Hepatic stellate cell (primary cell): ENCODE data around the gene MORN3.
"Not testable (repeated sequence)": the region's sequence is repeated elsewhere in the genome, so short reads cannot be mapped to it uniquely, and the experiment has no call there.

Experiments used
- DNase-seq: peaks from one replicate; pipeline ENCODE4 v3.0.0; 2011; ENCODE audit warnings: low spot score

Gene MORN3, protein sequence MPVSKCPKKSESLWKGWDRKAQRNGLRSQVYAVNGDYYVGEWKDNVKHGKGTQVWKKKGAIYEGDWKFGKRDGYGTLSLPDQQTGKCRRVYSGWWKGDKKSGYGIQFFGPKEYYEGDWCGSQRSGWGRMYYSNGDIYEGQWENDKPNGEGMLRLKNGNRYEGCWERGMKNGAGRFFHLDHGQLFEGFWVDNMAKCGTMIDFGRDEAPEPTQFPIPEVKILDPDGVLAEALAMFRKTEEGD

DNA sequence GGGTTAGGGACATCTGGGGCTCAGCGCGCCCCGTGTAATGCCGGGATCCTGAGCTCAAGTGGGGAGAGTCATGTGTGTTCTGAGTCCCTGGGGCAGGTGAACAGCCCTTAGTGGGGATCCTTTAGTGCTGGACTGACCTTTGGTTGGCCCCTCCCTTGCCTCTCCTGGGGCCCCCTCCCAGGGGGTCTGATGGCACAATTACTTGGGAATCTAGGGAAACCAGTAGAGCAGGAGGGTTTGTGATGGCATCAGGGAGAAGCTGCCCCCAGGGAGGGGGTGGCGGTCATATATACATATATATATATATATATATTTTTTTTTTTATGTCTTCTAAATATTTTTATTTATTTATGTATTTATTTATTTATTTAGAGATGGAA lies at the start of gene MORN3:
TSS of gene MORN3 (minus strand) at position 134 of the 380 bp plus-strand sequence. CDS start 171 bp downstream, outside the sequence.
- DNase-seq: no peak

DNA sequence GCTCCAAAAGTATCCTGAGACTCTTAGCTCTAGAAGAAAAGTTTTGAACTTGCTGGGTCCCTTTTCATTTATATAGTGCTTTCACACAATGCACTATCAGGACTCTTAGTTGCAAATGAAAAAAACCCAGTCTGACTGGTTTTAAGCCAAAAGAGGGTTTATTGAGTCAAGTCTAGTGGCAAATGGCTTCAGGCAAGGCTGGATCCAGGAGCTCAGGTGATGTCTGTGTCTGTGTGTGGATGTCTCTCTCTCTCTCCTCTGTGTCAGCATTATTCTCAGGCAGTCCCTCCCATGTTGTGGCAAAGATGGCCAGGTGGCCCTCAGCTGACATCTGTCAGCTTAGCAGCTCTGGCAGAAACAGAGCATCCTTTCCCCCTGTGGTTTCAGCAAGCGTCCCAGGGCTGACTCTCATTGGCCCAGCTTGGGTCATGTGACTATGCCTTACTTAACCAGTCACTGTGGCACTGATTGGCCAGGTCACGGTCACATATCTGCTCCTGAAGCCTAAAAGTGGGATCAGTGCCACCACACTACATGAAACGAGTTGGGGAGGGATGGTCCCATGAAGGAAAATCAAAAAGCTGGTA lies 49.3 kb upstream of the MORN3 start:
- no peak for DNase-seq

GRCh38 chr12:121717041-121717699 lies 47.7 kb upstream of the MORN3 start:
- DNase-seq: no peak

DNA sequence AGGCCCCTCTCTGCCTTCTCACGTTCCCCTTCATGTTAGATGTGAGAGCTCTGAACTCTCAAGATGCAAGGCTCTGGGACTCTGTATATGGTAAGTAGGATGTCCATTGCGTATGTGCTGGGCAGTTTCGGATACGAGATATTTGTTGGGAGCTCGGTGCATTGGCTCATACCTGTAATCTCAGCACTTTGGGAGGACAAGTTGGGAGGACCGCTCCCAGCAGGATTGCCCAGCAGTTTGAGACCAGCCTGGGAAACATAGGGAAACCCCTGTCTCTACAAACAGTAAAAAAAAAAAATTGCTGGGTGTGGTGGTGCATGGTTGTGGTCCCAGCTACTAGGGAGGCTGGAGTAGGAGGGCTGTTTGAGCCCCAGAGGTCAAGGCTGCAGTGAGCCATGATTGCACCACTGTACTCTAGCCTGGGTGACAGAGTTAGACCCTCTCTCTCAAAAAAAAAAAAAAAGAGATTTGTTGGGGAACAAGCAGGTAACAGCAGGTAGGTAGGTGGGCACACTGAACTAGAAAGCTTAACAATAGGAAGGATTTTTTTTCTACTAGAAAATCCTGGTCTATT lies 46.5 kb upstream of the MORN3 start:
- DNase-seq: no peak

GRCh38 chr12:121715055-121715454 lies 45.6 kb upstream of the MORN3 start:
- DNase-seq: not testable (repeated sequence)

GRCh38 chr12:121713793-121714192 lies 44.3 kb upstream of the MORN3 start:
- DNase-seq: no peak

- peak; percentile 33 for DNase-seq
Observed at GRCh38 chr12:121713257-121713777, 43.9 kb upstream of the MORN3 start.

- DNase-seq: peak; percentile 85
Observed at GRCh38 chr12:121712461-121713256, 43.2 kb upstream of the MORN3 start, which contains the start of gene TMEM120B. Gene TMEM120B (plus strand): TSS chr12:121712752. CDS start chr12:121712896, 144 bp downstream.

GRCh38 chr12:121712190-121712460 lies 42.7 kb upstream of the MORN3 start:
- peak; percentile 26 for DNase-seq

- DNase-seq: no peak
Observed at GRCh38 chr12:121711361-121712189, 42.1 kb upstream of the MORN3 start.

DNA sequence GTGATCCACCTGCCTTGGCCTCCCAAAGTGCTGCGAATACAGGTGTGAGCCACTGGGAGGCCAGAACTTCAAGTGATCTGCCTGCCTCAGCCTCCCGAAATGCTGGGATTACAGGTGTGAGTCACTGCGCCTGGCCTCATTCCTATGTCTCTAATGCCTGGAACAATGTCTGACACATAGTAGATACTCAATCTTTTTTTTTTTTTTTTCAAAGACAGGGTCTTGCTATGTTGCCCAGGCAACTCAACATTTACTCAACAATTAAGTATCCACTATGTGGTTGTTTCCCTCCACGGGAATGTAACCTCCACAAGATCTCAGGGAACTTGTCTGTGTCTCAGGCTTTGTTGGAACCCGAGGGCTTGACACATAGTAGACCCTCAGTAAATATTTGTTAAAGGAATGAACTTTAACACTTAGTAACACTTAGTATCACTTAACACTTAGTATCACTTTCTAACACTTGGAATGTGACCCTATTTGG lies 40.1 kb upstream of the MORN3 start:
- DNase-seq: peak; percentile 24

GRCh38 chr12:121709064-121709424 lies 39.6 kb upstream of the MORN3 start:
- not testable (repeated sequence) for DNase-seq

DNA sequence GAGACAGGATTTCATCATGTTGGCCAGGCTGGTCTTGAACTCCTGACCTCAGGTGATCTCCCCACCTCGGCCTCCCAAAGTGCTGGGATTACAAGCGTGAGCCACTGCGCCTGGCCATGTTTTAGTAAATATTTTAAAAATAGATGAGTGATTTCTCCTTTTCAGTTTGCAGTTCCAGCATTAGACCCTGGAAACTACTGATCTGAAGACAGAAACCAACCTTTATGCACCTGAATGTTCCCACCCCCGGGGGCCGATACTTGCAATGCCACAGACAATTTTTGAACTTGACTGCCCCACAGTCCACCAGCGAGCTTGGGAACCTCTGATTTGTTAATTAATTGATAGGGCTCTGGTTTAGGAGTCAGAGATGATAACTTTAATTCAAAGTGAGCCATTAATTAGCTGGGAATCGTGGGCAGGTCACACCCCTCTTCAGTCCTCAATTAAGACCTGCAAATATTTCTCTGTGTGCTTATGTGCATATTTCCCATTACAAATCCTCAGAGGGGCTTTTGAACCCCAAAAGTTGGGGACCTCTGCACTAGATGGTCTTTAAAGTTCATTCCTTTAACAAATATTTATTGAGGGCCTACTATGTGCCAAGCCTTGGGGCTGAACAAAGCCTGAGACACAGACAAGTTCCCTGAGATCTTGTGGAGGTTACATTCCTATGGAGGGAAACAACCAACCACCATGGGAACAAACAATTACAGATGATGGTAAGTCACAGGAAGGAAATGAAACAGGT lies 39.0 kb upstream of the MORN3 start:
- DNase-seq: no peak

GRCh38 chr12:121705514-121705913 lies 36.1 kb upstream of the MORN3 start:
- DNase-seq: no peak

- no peak for DNase-seq
Observed at GRCh38 chr12:121702944-121703343, 33.5 kb upstream of the MORN3 start.

- DNase-seq: no peak
Observed at GRCh38 chr12:121701667-121702277, 32.3 kb upstream of the MORN3 start.

GRCh38 chr12:121697861-121698260 lies 28.4 kb upstream of the MORN3 start:
- DNase-seq: not testable (repeated sequence)

DNA sequence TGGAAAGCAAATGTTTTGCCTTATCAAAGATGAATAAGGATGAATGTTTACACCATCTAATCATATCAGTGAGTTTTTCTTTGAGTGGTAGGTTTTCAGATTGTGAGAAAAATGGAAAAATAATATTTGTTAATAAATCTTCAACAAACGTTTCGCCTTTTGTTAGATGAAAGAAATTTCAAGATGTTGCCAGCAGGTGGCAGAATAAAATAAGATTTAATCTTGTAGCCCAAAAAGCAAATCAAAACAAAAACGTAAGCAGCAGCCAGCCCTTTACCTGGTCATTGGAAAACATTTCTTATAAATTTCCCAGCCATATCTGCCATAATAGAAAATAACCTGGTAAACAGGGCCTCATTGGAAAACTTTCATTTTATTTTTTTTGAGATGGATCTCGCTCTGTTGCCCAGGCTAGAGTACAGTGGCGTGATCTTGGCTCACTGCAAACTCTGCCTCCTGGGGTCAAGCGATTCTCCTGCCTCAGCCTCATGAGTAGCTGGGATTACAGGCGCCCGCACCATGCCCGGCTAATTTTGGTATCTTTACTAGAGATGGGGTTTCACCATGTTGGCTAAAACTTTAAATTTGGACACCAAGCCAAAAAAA lies 27.7 kb upstream of the MORN3 start:
- peak; percentile 52 for DNase-seq

DNA sequence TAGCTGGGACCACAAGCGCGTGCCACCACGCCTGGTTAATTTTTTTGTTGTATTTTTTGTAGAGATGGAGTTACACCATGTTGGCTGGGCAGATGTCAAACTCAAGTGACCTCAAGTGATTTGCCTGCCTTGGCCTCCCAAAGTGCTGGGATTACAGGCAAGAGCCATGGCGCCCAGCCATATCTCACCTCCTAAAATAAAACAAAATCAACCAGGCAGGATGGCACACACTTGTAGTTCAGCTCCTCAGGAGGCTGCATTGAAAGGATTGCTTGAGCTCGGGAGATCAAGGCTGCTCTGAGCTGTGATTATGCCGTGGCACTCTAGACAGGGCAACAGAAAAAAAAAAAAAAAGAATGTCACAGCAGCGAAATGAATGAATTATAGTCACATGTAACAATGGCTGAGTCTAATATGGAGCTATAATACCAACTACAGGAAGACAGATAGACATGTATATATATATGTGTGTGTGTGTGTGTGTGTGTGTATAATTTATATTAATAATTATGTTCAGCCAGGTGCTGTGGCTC lies 23.8 kb upstream of the MORN3 start:
- DNase-seq: no peak
